SK-N-SH (cell line): Measurements from ENCODE around the gene FBH1. TPM values are rescaled to one million over a fixed set of nuclear protein-coding genes. Genes with fewer than 3 reads are reported as not detected.

Experiments
- CTCF ChIA-PET: fragments of 300-600, 350-600 bp; formaldehyde crosslinking; extraction: SDS; loops from one replicate; lab custom pipeline; 2021; lab: Yijun Ruan, JAX
- POLR2A ChIA-PET: fragments of 350-600 bp; sonication (Branson Sonifier 250); formaldehyde crosslinking; extraction: SDS; loops from one replicate; lab custom pipeline; 2020; ENCODE audit warnings: antibody characterized with exemption, inconsistent platforms; lab: Yijun Ruan, JAX
- DNase-seq: peaks from one replicate; pipeline ENCODE4 v3.0.0; 2012
- H2AFZ ChIP-seq: fragments of 200-600 bp; sonication (generic); 2 replicates; pipeline ENCODE4 v1.8.1; 2016; ENCODE audit warnings: antibody characterized with exemption, mild to moderate bottlenecking, low read depth
- H3F3A ChIP-seq: fragments of 200-600 bp; sonication (generic); replicated peaks from 2 replicates; pipeline ENCODE3; 2016; ENCODE audit warnings: antibody characterized with exemption, mild to moderate bottlenecking; ENCODE audit not compliant: insufficient read depth
- H3K27ac ChIP-seq, 2 experiments: fragments of 200-500 bp in 1 of 2; fragments of 200-600 bp in 1 of 2; sonication (Bioruptor generic) in 1 of 2; sonication (generic), shearing (Covaris generic) in 1 of 2; 2 replicates each; pipeline versions ENCODE4 v1.5.1 to v1.6.1; 2014 to 2016; ENCODE audit warnings: low read depth in 2 of 2, inconsistent platforms in 1 of 2, low read length in 1 of 2, mild to moderate bottlenecking in 1 of 2, mixed read lengths in 1 of 2
- H3K27me3 ChIP-seq: fragments of 200-600 bp; sonication (generic), shearing (Covaris generic); 2 replicates; pipeline ENCODE4 v1.6.1; 2016; ENCODE audit warnings: mixed run types; ENCODE audit not compliant: insufficient read depth
- H3K36me3 ChIP-seq, 2 experiments: fragments of 200-500 bp in 1 of 2; fragments of 200-600 bp in 1 of 2; sonication (Bioruptor generic) in 1 of 2; sonication (generic) in 1 of 2; replicated peaks in 1 of 2; 2 replicates each; pipeline versions ENCODE3 to v1.5.1; 2014 to 2016; ENCODE audit warnings: low read length in 1 of 2, mild to moderate bottlenecking in 1 of 2; ENCODE audit not compliant: insufficient read depth in 2 of 2, control insufficient read depth in 1 of 2
- H3K4me1 ChIP-seq, 2 experiments: fragments of 200-500 bp in 1 of 2; fragments of 200-600 bp in 1 of 2; sonication (Bioruptor generic) in 1 of 2; sonication (generic), shearing (Covaris generic) in 1 of 2; 2 replicates each; pipeline versions ENCODE4 v1.5.1 to v1.6.1; 2014 to 2016; ENCODE audit warnings: low read depth in 1 of 2, low read length in 1 of 2, mixed run types in 1 of 2; ENCODE audit not compliant: insufficient read depth in 2 of 2, control insufficient read depth in 1 of 2
- H3K4me2 ChIP-seq: fragments of 200-600 bp; sonication (generic), shearing (Covaris generic); 2 replicates; pipeline ENCODE4 v1.6.1; 2017; ENCODE audit warnings: mixed run types
- H3K4me3 ChIP-seq, 2 experiments: fragments of 200-500 bp in 1 of 2; fragments of 200-600 bp in 1 of 2; sonication (Bioruptor generic) in 1 of 2; sonication (generic), shearing (Covaris generic) in 1 of 2; 2 replicates each; pipeline versions ENCODE4 v1.5.1 to v1.8.1; 2014 to 2016; ENCODE audit warnings: low read depth in 2 of 2, inconsistent platforms in 1 of 2, low read length in 1 of 2, mild to moderate bottlenecking in 1 of 2, mixed read lengths in 1 of 2, moderate library complexity in 1 of 2
- H3K79me2 ChIP-seq: fragments of 200-600 bp; sonication (generic); 2 replicates; pipeline ENCODE4 v1.8.1; 2017; ENCODE audit warnings: mild to moderate bottlenecking; ENCODE audit not compliant: insufficient read depth
- H3K9ac ChIP-seq: fragments of 200-600 bp; sonication (generic); 2 replicates; pipeline ENCODE4 v1.6.1; 2017; ENCODE audit warnings: mixed run types
- H3K9me2 ChIP-seq: fragments of 200-600 bp; sonication (generic); 2 replicates; pipeline ENCODE4 v1.6.1; 2017; ENCODE audit warnings: mixed run types
- H3K9me3 ChIP-seq: fragments of 200-600 bp; sonication (generic); 2 replicates; pipeline ENCODE4 v1.6.1; 2017; ENCODE audit warnings: mixed run types, mild to moderate bottlenecking, moderate library complexity
- H4K20me1 ChIP-seq: fragments of 200-600 bp; sonication (generic); 2 replicates; pipeline ENCODE4 v1.6.1; 2017; ENCODE audit warnings: mild to moderate bottlenecking, mixed run types; ENCODE audit not compliant: insufficient read depth
- ELF1 ChIP-seq: IDR thresholded peaks from 2 replicates; pipeline ENCODE4 v1.4.0; 2012
- EZH2phosphoT487 ChIP-seq: fragments of 200-600 bp; sonication (generic); IDR thresholded peaks from 2 replicates; pipeline ENCODE4 v1.6.1; 2017; ENCODE audit warnings: low read depth, mixed run types, mild to moderate bottlenecking, antibody characterized with exemption, moderate library complexity, borderline replicate concordance
- GATA2 ChIP-seq: sonication (generic); formaldehyde crosslinking; IDR thresholded peaks from 2 replicates; pipeline ENCODE4 v1.5.0; 2020; ENCODE audit warnings: mild to moderate bottlenecking, missing genetic modification reagents
- MXI1 ChIP-seq: IDR thresholded peaks from 2 replicates; pipeline ENCODE4 v1.6.1; 2012; ENCODE audit warnings: mild to moderate bottlenecking, low read depth, low read length, improper control_type of control experiment
- NFIC ChIP-seq: IDR thresholded peaks from 2 replicates; pipeline ENCODE4 v1.4.0; 2012; ENCODE audit warnings: borderline replicate concordance
- REST ChIP-seq: IDR thresholded peaks from 2 replicates; pipeline ENCODE4 v1.6.1; 2012; ENCODE audit warnings: mild to moderate bottlenecking, low read depth, low read length, moderate library complexity
- TAF1 ChIP-seq: IDR thresholded peaks from 2 replicates; pipeline ENCODE4 v1.6.1; 2012; ENCODE audit warnings: low read depth, mild to moderate bottlenecking, low read length, moderate library complexity, borderline replicate concordance
- TEAD4 ChIP-seq: IDR thresholded peaks from 2 replicates; pipeline ENCODE4 v1.4.0; 2012; ENCODE audit warnings: mild to moderate bottlenecking, borderline replicate concordance; ENCODE audit not compliant: insufficient read depth
- YY1 ChIP-seq: IDR thresholded peaks from 2 replicates; pipeline ENCODE4 v1.4.0; 2012; ENCODE audit warnings: low read depth, mild to moderate bottlenecking
- WGBS: methylation state at CpG from one replicate; pipeline ENCODE4 v1.1.6; 2017; ENCODE audit warnings: low lambda C conversion rate; 5-methylcytosine and 5-hydroxymethylcytosine counted together
- polyA plus RNA-seq, 3 experiments: library from polyadenylated mRNA; depleted of rRNA; stranded (reverse); fragments of >200 nt; gene quantifications; 2 replicates each; pipeline ENCODE4 v1.2.3, GENCODE V29; 2012
- TF ChIP-seq, protein P1 (sequence below): fragments of 200-600 bp; sonication (generic); IDR thresholded peaks from 2 replicates; pipeline ENCODE4 v1.6.1; 2017; ENCODE audit warnings: antibody characterized with exemption, mild to moderate bottlenecking, moderate library complexity

FBH1 gene
- polyA plus RNA-seq, 1 of the 3 experiments (the other 2 are of a cell fraction): 60.9 TPM

DNA sequence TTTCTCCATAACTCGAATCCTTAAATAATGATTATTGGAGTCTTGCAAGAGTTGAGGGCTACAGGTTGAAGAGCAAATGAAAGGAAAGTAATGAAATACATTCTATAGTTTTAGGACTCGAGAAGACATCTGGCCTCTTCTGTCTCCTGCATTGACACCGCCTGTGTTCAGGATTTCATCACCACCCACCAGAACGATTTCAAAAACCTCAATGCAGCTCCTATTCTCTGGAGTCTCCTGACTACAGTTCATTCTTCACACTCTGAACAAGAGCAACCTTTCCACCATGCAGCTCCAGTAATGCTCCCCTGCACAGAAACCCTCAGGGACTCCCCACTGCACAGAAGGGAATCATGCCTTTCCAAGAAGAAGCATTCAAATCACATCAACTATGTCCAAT, 81.8 kb downstream of the FBH1 start (continued):
- TF ChIP-seq, protein P1, sequence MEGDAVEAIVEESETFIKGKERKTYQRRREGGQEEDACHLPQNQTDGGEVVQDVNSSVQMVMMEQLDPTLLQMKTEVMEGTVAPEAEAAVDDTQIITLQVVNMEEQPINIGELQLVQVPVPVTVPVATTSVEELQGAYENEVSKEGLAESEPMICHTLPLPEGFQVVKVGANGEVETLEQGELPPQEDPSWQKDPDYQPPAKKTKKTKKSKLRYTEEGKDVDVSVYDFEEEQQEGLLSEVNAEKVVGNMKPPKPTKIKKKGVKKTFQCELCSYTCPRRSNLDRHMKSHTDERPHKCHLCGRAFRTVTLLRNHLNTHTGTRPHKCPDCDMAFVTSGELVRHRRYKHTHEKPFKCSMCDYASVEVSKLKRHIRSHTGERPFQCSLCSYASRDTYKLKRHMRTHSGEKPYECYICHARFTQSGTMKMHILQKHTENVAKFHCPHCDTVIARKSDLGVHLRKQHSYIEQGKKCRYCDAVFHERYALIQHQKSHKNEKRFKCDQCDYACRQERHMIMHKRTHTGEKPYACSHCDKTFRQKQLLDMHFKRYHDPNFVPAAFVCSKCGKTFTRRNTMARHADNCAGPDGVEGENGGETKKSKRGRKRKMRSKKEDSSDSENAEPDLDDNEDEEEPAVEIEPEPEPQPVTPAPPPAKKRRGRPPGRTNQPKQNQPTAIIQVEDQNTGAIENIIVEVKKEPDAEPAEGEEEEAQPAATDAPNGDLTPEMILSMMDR: no peak
- TF ChIP-seq EZH2phosphoT487 (no peak), GATA2 (CRISPR knock-in tag) (no peak), ELF1 (no peak), REST (no peak), MXI1 (no peak)

GRCh38 chr10:5973069-5973468, 83.0 kb downstream of the FBH1 start:
- WGBS: 79% methylated on average over 4 of the region's 4 CpGs
- POLR2A ChIA-PET: no interaction called here
- DNase-seq: no peak
- TF ChIP-seq ELF1 (no peak), REST (no peak), TEAD4 (no peak), NFIC (no peak), YY1 (no peak), TAF1 (no peak)
- TF ChIP-seq, all 33 proteins: peak for 0
- Histone ChIP-seq H3F3A (no peaks in the 10 kb centered on the region), H3K27me3 (no peaks in the 10 kb centered on the region), H3K36me3 (no peaks in the 10 kb centered on the region), H3K79me2 (no peaks in the 10 kb centered on the region), H3K4me3 (no peak overlapping the region), H4K20me1 (no peaks in the 10 kb centered on the region), H2AFZ (no peak overlapping the region), H3K9me2 (no peaks in the 10 kb centered on the region), H3K9ac (no peak overlapping the region), H3K4me2 (no peak overlapping the region), H3K4me1 (no peaks in the 10 kb centered on the region; a peak in 1 of 4 replicates), H3K9me3 (no peaks in the 10 kb centered on the region), H3K27ac (no peak overlapping the region)
- CTCF ChIA-PET: no interaction called here
